Measurements from ENCODE around the gene ALKBH4.

DNA sequence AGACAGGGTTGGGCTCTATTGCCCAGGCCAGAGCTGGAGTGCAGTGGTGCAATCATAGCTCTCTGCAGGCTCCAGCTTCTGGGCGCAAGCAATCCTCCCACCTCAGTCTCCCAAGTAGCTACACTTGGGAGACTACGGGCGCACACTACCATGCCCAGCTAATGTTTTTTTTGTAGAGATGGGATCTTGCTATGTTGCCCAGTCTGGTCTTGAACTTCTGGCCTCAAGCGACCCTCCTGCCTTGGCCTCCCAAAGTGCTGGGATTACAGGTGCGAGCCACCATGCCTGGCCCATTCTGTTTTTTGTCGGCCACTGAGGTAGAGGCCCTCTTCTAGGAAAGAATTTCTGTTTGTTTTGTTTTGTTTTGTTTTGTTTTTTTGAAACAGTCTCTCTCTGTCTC, 12.2 kb downstream of the ALKBH4 start:
- TF ChIP-seq, protein P1, sequence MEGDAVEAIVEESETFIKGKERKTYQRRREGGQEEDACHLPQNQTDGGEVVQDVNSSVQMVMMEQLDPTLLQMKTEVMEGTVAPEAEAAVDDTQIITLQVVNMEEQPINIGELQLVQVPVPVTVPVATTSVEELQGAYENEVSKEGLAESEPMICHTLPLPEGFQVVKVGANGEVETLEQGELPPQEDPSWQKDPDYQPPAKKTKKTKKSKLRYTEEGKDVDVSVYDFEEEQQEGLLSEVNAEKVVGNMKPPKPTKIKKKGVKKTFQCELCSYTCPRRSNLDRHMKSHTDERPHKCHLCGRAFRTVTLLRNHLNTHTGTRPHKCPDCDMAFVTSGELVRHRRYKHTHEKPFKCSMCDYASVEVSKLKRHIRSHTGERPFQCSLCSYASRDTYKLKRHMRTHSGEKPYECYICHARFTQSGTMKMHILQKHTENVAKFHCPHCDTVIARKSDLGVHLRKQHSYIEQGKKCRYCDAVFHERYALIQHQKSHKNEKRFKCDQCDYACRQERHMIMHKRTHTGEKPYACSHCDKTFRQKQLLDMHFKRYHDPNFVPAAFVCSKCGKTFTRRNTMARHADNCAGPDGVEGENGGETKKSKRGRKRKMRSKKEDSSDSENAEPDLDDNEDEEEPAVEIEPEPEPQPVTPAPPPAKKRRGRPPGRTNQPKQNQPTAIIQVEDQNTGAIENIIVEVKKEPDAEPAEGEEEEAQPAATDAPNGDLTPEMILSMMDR (IDR thresholded peaks at IDR 0.05) = no peak
- no peak for TF ChIP-seq POLR2A (IDR thresholded peaks at IDR 0.05)
